Measurements from ENCODE around the gene ZBTB42.

DNA sequence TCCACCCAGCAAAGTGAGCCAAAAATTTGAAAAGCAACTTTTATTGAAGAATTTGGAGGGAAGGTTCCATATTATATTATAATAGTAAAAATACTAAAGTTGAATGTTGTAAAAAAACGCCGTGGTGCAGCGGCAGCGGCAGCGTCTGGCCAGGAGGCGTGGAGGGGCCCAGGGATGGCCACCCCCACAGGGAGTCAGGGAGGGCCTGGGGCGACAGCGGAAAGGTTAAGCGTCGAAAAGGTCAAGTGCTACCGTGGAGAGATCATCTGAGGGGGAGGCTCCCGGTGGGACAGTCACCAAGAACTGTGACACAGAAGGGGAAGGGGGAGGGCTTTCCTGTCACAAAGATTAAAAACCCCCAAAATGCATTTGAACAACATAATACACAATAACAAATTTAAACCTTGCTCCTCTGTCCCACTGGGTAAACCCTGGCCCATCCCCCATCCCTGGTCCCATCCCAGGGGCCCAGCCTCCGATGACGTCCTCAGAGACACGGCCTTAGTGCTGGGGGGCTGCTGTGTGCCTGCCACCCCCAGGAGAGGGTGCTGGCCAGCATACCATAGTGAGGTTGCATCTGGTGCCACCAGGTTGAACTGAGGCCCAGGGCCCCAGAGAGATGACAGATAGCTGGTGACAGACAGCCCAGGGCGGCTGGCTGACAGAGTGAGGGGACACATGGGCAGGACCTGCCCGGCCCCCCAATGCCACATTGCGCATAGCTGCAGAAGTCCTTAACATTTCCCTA lies 31.4 kb upstream of the ZBTB42 start:
- TF ChIP-seq POLR2A (IDR thresholded peaks at IDR 0.05; ENCODE audit: low read depth, low read length) (no peak), POLR2AphosphoS5 (IDR thresholded peaks at IDR 0.05; ENCODE audit: low read depth, low read length) (no peak), TAF1 (IDR thresholded peaks at IDR 0.05; ENCODE audit: borderline replicate concordance, low read depth, low read length) (no peak)
